Sigmoid colon (tissue), 7 donors: ENCODE results near the gene C4B. TPM values are rescaled to one million over a fixed set of nuclear protein-coding genes. Genes with fewer than 3 reads are reported as not detected.
"Not testable (repeated sequence)": the region's sequence is repeated elsewhere in the genome, so short reads cannot be mapped to it uniquely, and the experiment has no call there.

Experiments
- DNase-seq: peaks from one replicate; pipeline ENCODE4 v3.0.0-alpha.2; 2019
- H3K27ac ChIP-seq, 4 donors: fragments of 200-600 bp; sonication (generic); one replicate each; pipeline ENCODE4 v1.5.1; 2016 to 2019; ENCODE audit warnings: mild to moderate bottlenecking in 1 of 4
- H3K27me3 ChIP-seq, 3 donors: fragments of 200-600 bp; sonication (generic); one replicate each; pipeline ENCODE4 v1.5.1; 2019; ENCODE audit warnings: mild to moderate bottlenecking in 1 of 3
- H3K36me3 ChIP-seq, 4 donors: fragments of 200-600 bp; sonication (generic); one replicate each; pipeline ENCODE4 v1.5.1; 2016 to 2019
- H3K4me1 ChIP-seq, 4 donors: fragments of 200-600 bp; sonication (generic); one replicate each; pipeline ENCODE4 v1.5.1; 2017 to 2019
- H3K4me3 ChIP-seq, 4 donors: fragments of 200-600 bp; sonication (generic); one replicate each; pipeline ENCODE4 v1.5.1; 2017 to 2019; ENCODE audit warnings: mild to moderate bottlenecking in 2 of 4, moderate library complexity in 1 of 4
- H3K9me3 ChIP-seq, 4 donors: fragments of 200-600 bp in 3 of 4; sonication (generic) in 3 of 4; one replicate each; pipeline versions ENCODE4 v1.5.1 to v1.6.1; 2013 to 2019
- CTCF ChIP-seq, 4 experiments: fragments of 450-650 bp in 3 of 4; fragments of 200-600 bp in 1 of 4; IDR thresholded peaks; one replicate each; pipeline ENCODE4 v1.5.1; 2016 to 2019; ENCODE audit warnings: antibody characterized with exemption in 4 of 4, mild to moderate bottlenecking in 3 of 4, moderate library complexity in 2 of 4
- EP300 ChIP-seq, 4 donors: sonication (generic); formaldehyde crosslinking; IDR thresholded peaks; one replicate each; pipeline ENCODE4 v1.6.1; 2017; ENCODE audit warnings: antibody characterized with exemption in 4 of 4
- POLR2A ChIP-seq, 2 donors: fragments of 450-650 bp; IDR thresholded peaks; one replicate each; pipeline ENCODE4 v1.6.1; 2016; ENCODE audit warnings: antibody characterized with exemption in 2 of 2, mild to moderate bottlenecking in 2 of 2, moderate library complexity in 2 of 2
- POLR2AphosphoS5 ChIP-seq, 4 donors: sonication (generic); formaldehyde crosslinking; IDR thresholded peaks; one replicate each; pipeline ENCODE4 v1.6.1; 2017; ENCODE audit warnings: antibody characterized with exemption in 4 of 4
- WGBS, 2 donors: extraction: QIAGEN DNeasy Blood & Tissue Kit; methylation state at CpG; one replicate each; pipeline ENCODE4 v1.1.7; 2013; 5-methylcytosine and 5-hydroxymethylcytosine counted together
- intact Hi-C: fragments of 100-400 bp; cut with DNase I; formaldehyde crosslinking; loops from one replicate; pipeline ENCODE4 v1.15.1; 2023
- polyA plus RNA-seq, 3 donors: library from polyadenylated mRNA; stranded (reverse); fragments of 200-250 nt; gene quantifications; one replicate each; pipeline ENCODE4 v1.2.3, GENCODE V29; 2013
- total RNA-seq, 4 donors: library from RNA; depleted of rRNA; stranded (reverse); fragments of >200 nt; gene quantifications; one replicate each; pipeline ENCODE4 v1.1.0, GENCODE V29; 2016
- donor health status: healthy with polysubstance abuse.
- donor health status: Bipolar disorder and iron deficiency.
- donor health status: healthy.

The C4B gene
- total and polyA plus RNA-seq, 7 donors = 3.2 to 291 (median 74.2) TPM

- H3K27ac ChIP-seq = peak overlapping the region in 1 of 4 donors; percentile 55
Observed at GRCh38 chr6:32058511-32058963, 43.9 kb downstream of the C4B start.

GRCh38 chr6:32060966-32061655 is 46.5 kb downstream of the C4B start:
- WGBS, 2 donors = 90 to 93% methylated on average over 28 of the region's 28 CpGs
- Histone ChIP-seq H3K36me3 (peaks cover 0 to 13% (median 3%) of the 10 kb centered on the region in 4 donors), H3K4me1 (no peaks in the 10 kb centered on the region), H3K27me3 (no peaks in the 10 kb centered on the region), H3K27ac (no peak overlapping the region), H3K4me3 (no peak overlapping the region), H3K9me3 (no peaks in the 10 kb centered on the region)
- no peak for DNase-seq
- intact Hi-C loops = no loop called here
- TF ChIP-seq POLR2AphosphoS5 (IDR thresholded peaks at IDR 0.05) (no peak), EP300 (IDR thresholded peaks at IDR 0.05) (no peak)

More at GRCh38 chr6:32058511-32058963, 43.9 kb downstream of the C4B start:
- intact Hi-C loops = no loop called here
- WGBS, 2 donors = 84 to 86% methylated on average over 11 of the region's 11 CpGs
- Histone ChIP-seq H3K36me3 (peaks cover 0 to 6% (median 3%) of the 10 kb centered on the region in 4 donors), H3K9me3 (no peaks in the 10 kb centered on the region), H3K4me1 (no peaks in the 10 kb centered on the region), H3K27me3 (no peaks in the 10 kb centered on the region), H3K4me3 (no peak overlapping the region)
- no peak for DNase-seq
- no peak for TF ChIP-seq EP300 (IDR thresholded peaks at IDR 0.05)

GRCh38 chr6:32064706-32065105 is 50.1 kb downstream of the C4B start:
- Histone ChIP-seq H3K27me3 (no peaks in the 10 kb centered on the region), H3K4me3 (no peak overlapping the region), H3K36me3 (peaks cover 0 to 24% (median 1%) of the 10 kb centered on the region in 4 donors), H3K9me3 (no peaks in the 10 kb centered on the region), H3K27ac (no peak overlapping the region), H3K4me1 (no peaks in the 10 kb centered on the region)
- TF ChIP-seq POLR2AphosphoS5 (IDR thresholded peaks at IDR 0.05) (no peak), EP300 (IDR thresholded peaks at IDR 0.05) (no peak), CTCF (IDR thresholded peaks at IDR 0.05) (no peak), POLR2A (IDR thresholded peaks at IDR 0.05) (no peak)
- no peak for DNase-seq
- WGBS, 2 donors = 93 to 94% methylated on average over 14 of the region's 14 CpGs
- intact Hi-C loops = no loop called here

- H3K4me1 ChIP-seq, DNase-seq, intact Hi-C loops, H3K9me3 ChIP-seq, H3K27ac ChIP-seq, H3K4me3 ChIP-seq, H3K27me3 ChIP-seq: not testable (repeated sequence)
- H3K36me3 ChIP-seq = peaks cover 0 to 18% (median 0%) of the 10 kb centered on the region in 4 donors
- 95 to 97% methylated on average over 19 of the region's 19 CpGs for WGBS, 2 donors
Observed at GRCh38 chr6:32067521-32067920, 52.9 kb downstream of the C4B start.

GRCh38 chr6:32068315-32068714 is 53.7 kb downstream of the C4B start:
- peaks cover 0 to 26% (median 0%) of the 10 kb centered on the region in 4 donors for H3K36me3 ChIP-seq
- H3K4me1 ChIP-seq, H3K27me3 ChIP-seq, DNase-seq, H3K4me3 ChIP-seq, intact Hi-C loops, H3K9me3 ChIP-seq, H3K27ac ChIP-seq: not testable (repeated sequence)
- 93 to 94% methylated on average over 13 of the region's 13 CpGs for WGBS, 2 donors

- no peak for TF ChIP-seq POLR2A (IDR thresholded peaks at IDR 0.05)
- TF ChIP-seq POLR2AphosphoS5 (IDR thresholded peaks at IDR 0.05) = no peak
- no peak for TF ChIP-seq CTCF (IDR thresholded peaks at IDR 0.05)
- no peak for TF ChIP-seq EP300 (IDR thresholded peaks at IDR 0.05)
- Histone ChIP-seq H3K4me3 (no peak overlapping the region), H3K36me3 (peaks cover 0 to 31% (median 0%) of the 10 kb centered on the region in 4 donors), H3K27me3 (no peaks in the 10 kb centered on the region), H3K27ac (no peak overlapping the region), H3K9me3 (no peaks in the 10 kb centered on the region), H3K4me1 (no peaks in the 10 kb centered on the region)
- DNase-seq = no peak
- 90 to 92% methylated on average over 14 of the region's 14 CpGs for WGBS, 2 donors
- intact Hi-C loops = no loop called here
Observed at GRCh38 chr6:32068867-32069266, 54.3 kb downstream of the C4B start.

GRCh38 chr6:32069460-32069859 is 54.9 kb downstream of the C4B start:
- no peaks in the 10 kb centered on the region for H3K9me3 ChIP-seq
- H3K27ac ChIP-seq = peak overlapping the region in 1 of 4 donors; percentile 58
- H3K4me3 ChIP-seq = no peak overlapping the region
- no peak for DNase-seq
- intact Hi-C loops = no loop called here
- no peak for TF ChIP-seq EP300 (IDR thresholded peaks at IDR 0.05)
- no peak for TF ChIP-seq CTCF (IDR thresholded peaks at IDR 0.05)
- no peak for TF ChIP-seq POLR2A (IDR thresholded peaks at IDR 0.05)
- no peak for TF ChIP-seq POLR2AphosphoS5 (IDR thresholded peaks at IDR 0.05)
- no peaks in the 10 kb centered on the region for H3K4me1 ChIP-seq
- 90 to 93% methylated on average over 17 of the region's 17 CpGs for WGBS, 2 donors
- peaks cover 0 to 32% (median 0%) of the 10 kb centered on the region in 4 donors for H3K36me3 ChIP-seq
- H3K27me3 ChIP-seq = no peaks in the 10 kb centered on the region
